ENCODE measurements around the gene ICOSLG.
"Not testable (repeated sequence)": the region's sequence is repeated elsewhere in the genome, so short reads cannot be mapped to it uniquely, and the experiment has no call there.

ICOSLG gene

DNA sequence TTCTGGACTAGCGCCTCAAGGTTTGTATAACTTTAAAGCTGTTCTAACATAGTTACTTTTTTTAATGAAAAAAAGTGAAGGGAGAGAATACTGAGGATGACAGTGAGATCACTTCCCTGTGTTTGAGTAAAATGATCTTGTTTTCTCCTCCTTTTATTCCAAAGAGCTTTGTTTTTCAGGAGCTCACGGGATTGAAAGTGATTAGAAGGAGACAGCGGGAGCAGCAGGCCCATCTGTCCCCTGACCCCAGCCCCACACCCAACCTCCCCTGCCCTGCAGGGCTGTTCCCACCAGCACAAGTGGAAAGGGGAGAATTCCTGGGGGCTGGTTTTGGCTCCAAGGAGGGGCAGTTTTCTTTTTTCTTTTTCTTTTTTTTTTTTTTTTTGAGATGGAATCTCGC lies 23.0 kb upstream of the ICOSLG start:
- no peak for DNase-seq

GRCh38 chr21:44263221-44263760 lies 22.5 kb upstream of the ICOSLG start:
- DNase-seq, result no peak

DNA sequence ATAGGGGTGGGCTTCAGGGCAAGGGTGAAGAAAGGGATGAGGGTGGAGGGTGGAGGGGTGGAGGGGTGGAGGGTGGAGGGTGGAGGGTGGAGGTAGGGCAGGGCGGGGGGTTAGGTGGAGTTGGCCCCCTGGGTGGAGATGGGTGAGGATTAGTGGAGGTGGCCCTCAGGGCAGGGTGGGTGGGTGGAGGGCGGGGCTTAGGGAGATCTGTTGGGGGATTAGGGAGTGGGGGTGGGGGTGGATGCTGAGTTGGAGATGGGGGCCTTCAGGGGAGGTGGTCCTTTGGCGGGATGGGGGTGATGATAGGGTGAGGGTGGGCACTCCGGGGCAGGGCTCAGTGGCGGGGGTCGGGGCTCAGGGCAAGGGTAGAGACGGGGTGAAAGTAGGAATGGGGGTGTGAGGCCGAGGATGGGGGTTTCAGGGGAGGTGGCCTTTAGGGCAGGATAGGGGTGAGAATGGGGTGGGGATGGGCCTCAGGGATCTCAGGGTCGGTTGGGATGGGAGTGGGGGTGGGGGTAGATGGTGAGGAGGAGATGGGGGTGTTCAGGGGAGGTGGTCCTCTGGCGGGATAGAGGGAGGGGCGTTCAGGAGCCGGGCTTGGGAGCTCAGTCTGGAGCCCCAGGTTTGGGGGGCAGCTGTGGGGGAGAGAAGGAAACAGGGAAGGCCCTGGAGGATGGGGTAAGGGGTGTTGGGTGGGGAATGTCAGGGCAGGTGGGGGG lies 21.8 kb upstream of the ICOSLG start:
- no peak for DNase-seq

GRCh38 chr21:44261675-44262295 lies 21.0 kb upstream of the ICOSLG start, which contains the start of gene DNMT3L:
DNMT3L (minus strand) TSS chr21:44261897; CDS start chr21:44261259, 638 bp downstream.
- DNase-seq, result no peak

DNA sequence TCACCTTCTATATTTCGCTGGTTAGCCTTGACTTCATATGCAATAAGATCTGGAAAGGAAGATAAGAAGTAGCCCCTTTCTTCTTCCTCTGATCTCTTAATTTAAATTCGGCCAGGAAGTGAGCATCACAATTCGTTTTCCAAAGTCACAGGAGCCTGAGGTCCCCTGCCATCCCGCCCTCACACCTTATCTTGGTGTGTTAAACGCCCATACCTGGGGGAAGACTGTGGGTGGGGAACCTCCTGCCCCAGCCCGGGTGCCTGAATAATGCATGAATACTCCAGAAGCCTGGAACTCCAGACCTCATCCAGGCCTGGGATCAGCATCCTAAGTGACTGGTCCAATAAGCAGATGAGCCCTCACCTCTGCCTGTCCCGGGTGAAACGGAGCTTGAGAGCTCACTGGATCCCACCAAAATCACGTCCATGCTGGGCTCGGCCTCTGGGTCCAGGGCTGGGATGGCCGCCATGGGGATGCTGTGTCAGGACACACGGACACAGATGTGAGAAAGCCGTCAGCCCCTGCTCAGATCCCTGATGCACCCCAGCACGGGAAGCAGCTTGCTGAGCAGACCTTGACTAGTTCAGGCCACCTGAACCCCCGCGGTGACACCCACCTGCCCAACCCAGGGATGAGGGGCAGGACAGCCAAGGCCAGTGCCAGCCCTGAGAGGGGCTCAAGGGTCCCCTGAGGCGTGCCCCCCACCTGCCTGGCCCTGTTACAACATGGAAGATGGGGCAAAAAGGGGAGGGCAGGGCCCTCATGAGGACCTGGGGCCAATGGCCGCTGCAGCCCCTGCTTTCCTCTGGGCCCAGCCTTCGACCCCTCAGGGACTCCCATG lies 20.3 kb upstream of the ICOSLG start:
- DNase-seq, result no peak

DNA sequence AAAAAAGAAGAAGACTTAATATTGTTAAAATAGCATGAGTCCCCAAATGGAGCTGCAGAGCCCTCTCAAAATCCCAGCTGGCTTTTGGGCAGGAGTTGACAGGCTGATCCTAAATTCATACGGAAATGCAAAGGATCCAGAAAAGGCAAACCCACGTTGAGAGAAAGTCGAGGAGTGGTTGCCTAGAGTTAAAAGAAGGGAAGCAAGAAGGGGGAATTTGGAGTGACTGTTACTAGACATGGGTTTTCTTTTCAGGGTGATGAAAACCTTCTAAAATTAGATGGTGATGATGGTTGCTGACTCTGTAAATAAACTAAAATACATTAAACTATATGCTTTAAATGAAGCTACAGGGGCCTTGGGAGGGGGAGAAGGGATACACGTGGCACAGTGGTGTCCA lies 19.3 kb upstream of the ICOSLG start:
- no peak for DNase-seq

- no peak for DNase-seq
Observed at GRCh38 chr21:44259082-44259705, 18.5 kb upstream of the ICOSLG start.

DNA sequence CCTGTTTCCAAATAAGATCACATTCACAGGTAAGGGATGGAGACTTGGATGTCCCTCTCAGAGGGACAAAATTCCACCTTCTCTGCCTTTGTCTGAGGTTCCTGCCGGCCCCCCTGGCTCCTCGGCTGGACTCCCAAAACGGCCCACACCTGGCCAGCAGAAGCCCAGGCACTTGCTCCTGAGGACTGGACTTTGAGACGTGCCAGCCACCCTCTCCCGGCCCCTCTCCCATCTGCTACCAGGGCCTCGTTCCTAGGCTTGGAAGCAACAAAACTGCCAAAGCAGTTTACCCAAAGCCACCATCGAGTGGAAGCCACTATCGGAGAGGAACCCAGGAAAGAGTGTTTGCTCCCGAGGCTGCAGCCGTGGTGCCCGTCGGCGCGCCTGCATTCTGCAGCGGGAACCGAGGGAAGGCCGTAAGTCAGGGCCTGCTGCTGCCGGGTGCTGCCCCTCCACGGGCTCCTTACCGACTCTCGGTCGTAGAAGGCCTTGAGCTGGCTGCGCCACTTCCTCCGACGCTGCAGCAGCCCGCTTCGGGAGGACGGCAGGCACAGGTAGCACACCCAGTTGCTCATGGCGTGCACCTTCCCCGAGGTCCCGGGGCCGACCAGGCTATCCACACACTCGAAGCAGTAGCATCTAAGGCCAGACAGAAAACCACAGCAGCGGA lies 17.4 kb upstream of the ICOSLG start:
- DNase-seq, result no peak

DNA sequence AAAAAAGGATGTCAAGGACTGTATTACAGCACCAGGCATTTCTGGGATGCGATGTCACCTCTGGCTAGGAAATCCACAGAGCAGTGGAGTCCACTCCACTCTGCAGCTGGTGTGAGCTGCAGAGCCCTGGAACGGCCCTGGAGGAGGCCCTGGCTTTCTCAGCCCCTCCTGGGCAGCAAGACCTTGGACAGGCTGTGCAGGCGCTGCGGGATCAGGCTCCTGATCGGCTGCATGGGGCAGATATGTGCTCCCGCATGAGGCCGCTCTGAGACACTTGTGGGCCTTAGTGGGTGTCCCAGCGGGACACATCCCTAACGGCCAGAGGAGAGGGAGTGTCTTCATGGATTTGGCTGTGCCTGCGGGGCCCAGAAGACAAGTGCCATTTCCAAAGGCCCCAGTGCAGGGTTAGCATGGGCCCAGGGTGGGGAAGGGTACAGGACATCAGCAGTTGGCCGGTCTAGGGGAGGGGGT lies 14.8 kb upstream of the ICOSLG start:
- DNase-seq, result no peak

GRCh38 chr21:44253832-44254710 lies 13.3 kb upstream of the ICOSLG start:
- DNase-seq, result no peak

GRCh38 chr21:44249204-44250037 lies 8.7 kb upstream of the ICOSLG start:
- not testable (repeated sequence) for DNase-seq

DNA sequence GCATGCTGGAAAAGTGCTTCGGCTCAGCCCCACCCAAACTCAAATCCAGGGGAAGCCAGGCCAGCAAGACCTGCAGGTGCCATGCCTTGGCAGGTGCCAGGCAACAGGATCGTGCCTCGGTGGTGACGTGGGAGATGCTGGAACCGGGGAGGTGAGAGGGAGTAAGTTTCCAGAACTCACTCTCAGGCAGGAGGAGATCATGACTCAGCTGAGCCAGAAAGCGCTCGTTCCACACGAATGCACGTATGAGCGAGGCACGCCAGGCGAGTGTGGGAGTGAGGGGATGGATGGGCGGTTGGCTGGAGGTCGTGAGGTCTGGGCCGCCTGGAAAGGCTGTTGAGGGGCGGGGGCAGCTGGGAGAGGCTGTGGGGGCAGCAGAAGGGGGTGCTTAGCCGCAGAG lies 7.2 kb upstream of the ICOSLG start:
- DNase-seq, result not testable (repeated sequence)

DNA sequence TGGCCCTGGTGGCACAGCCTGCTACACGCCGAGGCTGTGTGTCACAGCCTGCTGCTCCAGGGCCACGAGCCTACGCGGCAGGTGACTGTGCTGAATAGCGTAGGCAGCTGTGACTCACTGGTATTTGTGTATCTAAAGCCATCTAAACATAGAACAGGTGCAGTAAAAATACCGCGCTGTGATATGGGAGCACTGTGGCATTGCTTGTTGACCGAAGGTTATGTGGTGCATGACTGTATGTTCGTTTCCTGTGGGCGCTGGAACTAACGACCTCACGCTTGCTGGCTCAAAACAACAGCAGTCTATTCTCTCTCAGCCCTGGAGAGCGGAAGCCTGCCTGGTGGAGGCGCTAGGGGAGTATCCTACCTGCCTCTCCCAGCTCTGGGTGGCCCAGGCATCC lies 3.2 kb upstream of the ICOSLG start:
- DNase-seq, result not testable (repeated sequence)

DNA sequence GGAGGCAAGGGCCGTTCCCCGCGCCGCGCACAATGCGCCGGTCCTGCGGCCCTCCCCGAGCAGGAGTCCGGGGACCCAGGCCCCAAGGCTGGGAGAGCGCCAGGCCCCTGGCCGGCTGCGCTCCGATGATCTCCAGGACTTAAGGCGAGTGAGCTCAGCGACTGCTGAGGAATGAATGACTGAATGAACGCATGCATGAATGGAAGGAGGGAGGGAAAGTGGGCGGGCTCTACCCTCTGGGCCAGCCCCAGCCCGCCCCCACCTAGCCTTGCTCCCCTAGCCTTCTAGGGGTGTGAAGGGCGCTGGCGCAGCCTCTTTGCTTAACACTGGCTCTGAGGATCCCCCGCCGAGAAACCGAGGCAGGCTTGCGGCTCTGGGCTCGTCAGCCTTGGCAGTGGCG lies 538 bp upstream of the ICOSLG start:
- not testable (repeated sequence) for DNase-seq

DNA sequence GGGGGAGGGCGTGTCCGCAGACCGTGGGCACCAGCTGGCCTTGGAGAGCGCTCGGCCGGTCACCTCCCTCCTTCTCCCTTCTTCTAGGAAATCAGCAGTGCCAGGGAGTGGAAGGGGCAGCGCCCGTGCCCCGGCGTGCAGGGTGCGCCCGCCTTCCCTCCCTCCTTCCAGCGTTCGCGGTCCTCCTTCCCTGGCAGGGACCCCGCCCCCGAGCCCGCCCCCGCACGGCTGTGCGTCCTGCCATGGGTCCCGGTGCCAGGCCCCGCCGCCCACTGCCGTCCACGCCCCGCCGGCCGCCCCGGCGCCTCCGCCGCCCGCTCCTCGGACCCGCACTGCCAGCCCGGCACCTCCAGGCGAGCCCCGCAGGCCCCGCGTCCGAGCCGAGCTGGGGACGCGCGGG lies 390 bp downstream of the ICOSLG start:
- not testable (repeated sequence) for DNase-seq

GRCh38 chr21:44229561-44229960 lies 11.2 kb downstream of the ICOSLG start:
- not testable (repeated sequence) for DNase-seq

DNA sequence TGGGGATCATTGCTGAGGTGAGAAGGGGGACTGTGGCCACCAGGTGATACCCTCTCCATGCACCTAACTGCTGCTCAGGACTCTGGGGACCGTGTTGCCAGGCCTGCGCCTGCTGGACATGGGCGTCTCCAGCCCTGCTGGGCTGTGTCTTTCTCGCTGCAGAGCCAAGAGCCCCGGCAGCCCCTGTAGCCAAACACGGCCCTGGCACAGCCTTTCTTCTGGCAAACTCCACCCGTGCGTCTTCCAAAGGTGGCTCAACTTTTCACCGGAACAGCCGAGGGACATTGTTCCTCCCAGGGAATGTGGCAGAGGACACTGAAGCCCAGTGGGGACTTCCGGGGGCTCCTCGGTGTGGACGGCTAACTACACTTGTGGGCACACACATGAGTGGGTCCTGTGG lies 12.6 kb downstream of the ICOSLG start:
- not testable (repeated sequence) for DNase-seq

- DNase-seq, result not testable (repeated sequence)
Observed at GRCh38 chr21:44227614-44228013, 13.1 kb downstream of the ICOSLG start.

GRCh38 chr21:44225605-44226004 lies 15.1 kb downstream of the ICOSLG start:
- DNase-seq, result not testable (repeated sequence)

- not testable (repeated sequence) for DNase-seq
Observed at GRCh38 chr21:44223334-44223733, 17.4 kb downstream of the ICOSLG start.

Measured in NCI-H1417 (cell line).